ENCODE data around the gene PLXNA2. TPM values are rescaled to one million over a fixed set of nuclear protein-coding genes. Genes with fewer than 3 reads are reported as not detected.

Gene PLXNA2
- total and polyA plus RNA-seq, 2 of the 13 experiments (the other 11 are each of a cell fraction or from before 2014, with no cell fraction given), result 1.1 to 2.1 TPM

DNA sequence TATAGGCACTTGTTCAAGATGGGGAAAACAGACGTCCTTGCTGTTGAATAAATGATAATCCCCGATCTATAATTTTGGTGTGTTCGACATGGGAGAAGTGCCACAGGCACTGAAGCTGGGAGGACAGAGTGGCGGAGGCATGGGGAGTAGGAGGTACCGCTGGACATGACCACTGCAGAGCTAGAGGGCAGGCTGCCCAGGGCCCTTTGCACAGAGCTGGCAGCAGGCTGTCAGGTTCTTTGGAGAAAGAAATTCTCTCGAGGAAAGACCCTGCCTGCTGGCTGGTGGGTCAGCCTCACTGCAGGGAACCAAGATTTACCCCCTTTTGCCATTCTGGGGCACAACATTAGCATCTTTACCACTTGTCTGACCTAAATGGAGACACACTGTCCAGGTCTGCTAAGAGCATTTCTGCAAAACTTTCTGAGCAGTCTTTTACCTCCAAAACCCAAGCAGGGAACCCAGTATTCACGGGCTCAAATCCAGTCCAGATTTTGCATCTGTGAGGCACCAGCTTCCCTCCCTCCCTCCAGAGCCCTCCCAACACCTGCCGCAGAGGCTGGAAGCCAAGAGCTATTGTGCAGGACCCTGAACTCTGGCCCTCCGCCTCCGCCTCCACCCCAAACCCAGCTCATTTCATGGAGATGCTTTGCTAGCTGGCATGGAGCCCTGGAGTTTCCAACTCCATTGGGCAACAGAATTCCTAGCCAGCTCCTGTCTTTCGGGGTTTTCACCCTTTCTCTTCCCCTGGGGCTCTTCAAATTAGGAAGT, 142.3 kb downstream of the PLXNA2 start (continued):
- TF ChIP-seq, protein P1, sequence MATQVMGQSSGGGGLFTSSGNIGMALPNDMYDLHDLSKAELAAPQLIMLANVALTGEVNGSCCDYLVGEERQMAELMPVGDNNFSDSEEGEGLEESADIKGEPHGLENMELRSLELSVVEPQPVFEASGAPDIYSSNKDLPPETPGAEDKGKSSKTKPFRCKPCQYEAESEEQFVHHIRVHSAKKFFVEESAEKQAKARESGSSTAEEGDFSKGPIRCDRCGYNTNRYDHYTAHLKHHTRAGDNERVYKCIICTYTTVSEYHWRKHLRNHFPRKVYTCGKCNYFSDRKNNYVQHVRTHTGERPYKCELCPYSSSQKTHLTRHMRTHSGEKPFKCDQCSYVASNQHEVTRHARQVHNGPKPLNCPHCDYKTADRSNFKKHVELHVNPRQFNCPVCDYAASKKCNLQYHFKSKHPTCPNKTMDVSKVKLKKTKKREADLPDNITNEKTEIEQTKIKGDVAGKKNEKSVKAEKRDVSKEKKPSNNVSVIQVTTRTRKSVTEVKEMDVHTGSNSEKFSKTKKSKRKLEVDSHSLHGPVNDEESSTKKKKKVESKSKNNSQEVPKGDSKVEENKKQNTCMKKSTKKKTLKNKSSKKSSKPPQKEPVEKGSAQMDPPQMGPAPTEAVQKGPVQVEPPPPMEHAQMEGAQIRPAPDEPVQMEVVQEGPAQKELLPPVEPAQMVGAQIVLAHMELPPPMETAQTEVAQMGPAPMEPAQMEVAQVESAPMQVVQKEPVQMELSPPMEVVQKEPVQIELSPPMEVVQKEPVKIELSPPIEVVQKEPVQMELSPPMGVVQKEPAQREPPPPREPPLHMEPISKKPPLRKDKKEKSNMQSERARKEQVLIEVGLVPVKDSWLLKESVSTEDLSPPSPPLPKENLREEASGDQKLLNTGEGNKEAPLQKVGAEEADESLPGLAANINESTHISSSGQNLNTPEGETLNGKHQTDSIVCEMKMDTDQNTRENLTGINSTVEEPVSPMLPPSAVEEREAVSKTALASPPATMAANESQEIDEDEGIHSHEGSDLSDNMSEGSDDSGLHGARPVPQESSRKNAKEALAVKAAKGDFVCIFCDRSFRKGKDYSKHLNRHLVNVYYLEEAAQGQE (IDR thresholded peaks at IDR 0.05; ENCODE audit: borderline replicate concordance in 1 of 2, low read depth in 1 of 2, low read length in 2 of 2), result no peak
- TF ChIP-seq ZNF792 (CRISPR knock-in tag; IDR thresholded peaks at IDR 0.05) (0 out of 2 replicates have a peak, but pooled peaks have one; percentile 43), CCDC6 (CRISPR knock-in tag; IDR thresholded peaks at IDR 0.05) (no peak), POGZ (CRISPR knock-in tag; IDR thresholded peaks at IDR 0.05) (0 out of 2 replicates have a peak, but pooled peaks have one; percentile 24), ZBTB42 (CRISPR knock-in tag; IDR thresholded peaks at IDR 0.05) (no peak), POLR2G (IDR thresholded peaks at IDR 0.05; ENCODE audit: low read depth, low read length) (no peak), ZSCAN29 (CRISPR knock-in tag; conservative IDR thresholded peaks at IDR 0.05) (no peak), SP5 (CRISPR knock-in tag; IDR thresholded peaks at IDR 0.05; ENCODE audit: borderline replicate concordance, low read depth) (peak; percentile 64; the same call in 1 of the 2 replicates), ZFAT (CRISPR knock-in tag; conservative IDR thresholded peaks at IDR 0.05) (no peak), JUNB (CRISPR knock-in tag; IDR thresholded peaks at IDR 0.05; ENCODE audit: borderline replicate concordance) (no peak), ZFP37 (CRISPR knock-in tag; IDR thresholded peaks at IDR 0.05; ENCODE audit: borderline replicate concordance) (no peak), KLF9 (CRISPR knock-in tag; IDR thresholded peaks at IDR 0.05; ENCODE audit: low read depth) (no peak), RFX3 (CRISPR knock-in tag; IDR thresholded peaks at IDR 0.05) (no peak), ZBTB1 (CRISPR knock-in tag; IDR thresholded peaks at IDR 0.05; ENCODE audit: borderline replicate concordance) (no peak), ISL2 (CRISPR knock-in tag; IDR thresholded peaks at IDR 0.05) (0 out of 2 replicates have a peak, but pooled peaks have one; percentile 25), MED13 (CRISPR knock-in tag; IDR thresholded peaks at IDR 0.05) (no peak), TBX2 (CRISPR knock-in tag; IDR thresholded peaks at IDR 0.05; ENCODE audit: borderline replicate concordance) (peak; percentile 62; the same call in 1 of the 2 replicates), ZNF644 (CRISPR knock-in tag; IDR thresholded peaks at IDR 0.05; ENCODE audit: low read depth) (peak; percentile 80)
- TF ChIP-seq, protein P2, sequence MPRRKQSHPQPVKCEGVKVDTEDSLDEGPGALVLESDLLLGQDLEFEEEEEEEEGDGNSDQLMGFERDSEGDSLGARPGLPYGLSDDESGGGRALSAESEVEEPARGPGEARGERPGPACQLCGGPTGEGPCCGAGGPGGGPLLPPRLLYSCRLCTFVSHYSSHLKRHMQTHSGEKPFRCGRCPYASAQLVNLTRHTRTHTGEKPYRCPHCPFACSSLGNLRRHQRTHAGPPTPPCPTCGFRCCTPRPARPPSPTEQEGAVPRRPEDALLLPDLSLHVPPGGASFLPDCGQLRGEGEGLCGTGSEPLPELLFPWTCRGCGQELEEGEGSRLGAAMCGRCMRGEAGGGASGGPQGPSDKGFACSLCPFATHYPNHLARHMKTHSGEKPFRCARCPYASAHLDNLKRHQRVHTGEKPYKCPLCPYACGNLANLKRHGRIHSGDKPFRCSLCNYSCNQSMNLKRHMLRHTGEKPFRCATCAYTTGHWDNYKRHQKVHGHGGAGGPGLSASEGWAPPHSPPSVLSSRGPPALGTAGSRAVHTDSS (CRISPR knock-in tag; conservative IDR thresholded peaks at IDR 0.05), result no peak
- TF ChIP-seq, protein P3, sequence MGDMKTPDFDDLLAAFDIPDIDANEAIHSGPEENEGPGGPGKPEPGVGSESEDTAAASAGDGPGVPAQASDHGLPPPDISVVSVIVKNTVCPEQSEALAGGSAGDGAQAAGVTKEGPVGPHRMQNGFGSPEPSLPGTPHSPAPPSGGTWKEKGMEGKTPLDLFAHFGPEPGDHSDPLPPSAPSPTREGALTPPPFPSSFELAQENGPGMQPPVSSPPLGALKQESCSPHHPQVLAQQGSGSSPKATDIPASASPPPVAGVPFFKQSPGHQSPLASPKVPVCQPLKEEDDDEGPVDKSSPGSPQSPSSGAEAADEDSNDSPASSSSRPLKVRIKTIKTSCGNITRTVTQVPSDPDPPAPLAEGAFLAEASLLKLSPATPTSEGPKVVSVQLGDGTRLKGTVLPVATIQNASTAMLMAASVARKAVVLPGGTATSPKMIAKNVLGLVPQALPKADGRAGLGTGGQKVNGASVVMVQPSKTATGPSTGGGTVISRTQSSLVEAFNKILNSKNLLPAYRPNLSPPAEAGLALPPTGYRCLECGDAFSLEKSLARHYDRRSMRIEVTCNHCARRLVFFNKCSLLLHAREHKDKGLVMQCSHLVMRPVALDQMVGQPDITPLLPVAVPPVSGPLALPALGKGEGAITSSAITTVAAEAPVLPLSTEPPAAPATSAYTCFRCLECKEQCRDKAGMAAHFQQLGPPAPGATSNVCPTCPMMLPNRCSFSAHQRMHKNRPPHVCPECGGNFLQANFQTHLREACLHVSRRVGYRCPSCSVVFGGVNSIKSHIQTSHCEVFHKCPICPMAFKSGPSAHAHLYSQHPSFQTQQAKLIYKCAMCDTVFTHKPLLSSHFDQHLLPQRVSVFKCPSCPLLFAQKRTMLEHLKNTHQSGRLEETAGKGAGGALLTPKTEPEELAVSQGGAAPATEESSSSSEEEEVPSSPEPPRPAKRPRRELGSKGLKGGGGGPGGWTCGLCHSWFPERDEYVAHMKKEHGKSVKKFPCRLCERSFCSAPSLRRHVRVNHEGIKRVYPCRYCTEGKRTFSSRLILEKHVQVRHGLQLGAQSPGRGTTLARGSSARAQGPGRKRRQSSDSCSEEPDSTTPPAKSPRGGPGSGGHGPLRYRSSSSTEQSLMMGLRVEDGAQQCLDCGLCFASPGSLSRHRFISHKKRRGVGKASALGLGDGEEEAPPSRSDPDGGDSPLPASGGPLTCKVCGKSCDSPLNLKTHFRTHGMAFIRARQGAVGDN (CRISPR knock-in tag; IDR thresholded peaks at IDR 0.05), result peak; percentile 77

Data from HepG2 (cell line).